DOHH2 (cell line): ENCODE data around the gene FAM228B.

Source experiments
- EZH2phosphoT487 ChIP-seq: fragments of 200-600 bp; sonication (generic); IDR thresholded peaks from 2 replicates; pipeline ENCODE4 v1.6.1; 2017; ENCODE audit warnings: borderline replicate concordance, mild to moderate bottlenecking, antibody characterized with exemption, low read length, moderate library complexity, mixed read lengths
- TF ChIP-seq, protein P1 (sequence below): fragments of 200-600 bp; sonication (generic); IDR thresholded peaks from one replicate; pipeline ENCODE4 v1.5.1; 2014; ENCODE audit warnings: antibody characterized with exemption, mild to moderate bottlenecking, low read depth, low read length; ENCODE audit not compliant: poor library complexity, severe bottlenecking

DNA sequence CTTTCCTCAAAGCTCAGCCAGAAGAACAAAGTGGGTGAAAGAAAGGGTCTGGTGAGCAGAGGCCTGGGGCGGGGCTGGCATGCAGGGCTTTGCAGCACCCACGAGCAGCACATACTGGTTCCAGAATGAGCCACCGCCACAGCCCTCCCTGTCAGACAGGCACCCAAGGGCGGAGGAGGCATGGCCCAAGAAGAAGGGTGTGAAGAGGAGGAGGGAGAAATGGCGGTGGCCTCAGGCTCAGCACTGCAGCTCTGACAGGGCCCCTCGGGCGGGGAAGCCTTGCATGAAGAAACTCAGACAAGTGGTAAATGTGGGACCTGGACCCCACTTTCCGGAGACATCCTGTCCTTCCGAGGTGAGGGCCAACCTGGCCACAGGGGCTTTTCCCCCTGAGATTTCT is 67.2 kb downstream of the FAM228B start:
- TF ChIP-seq, protein P1, sequence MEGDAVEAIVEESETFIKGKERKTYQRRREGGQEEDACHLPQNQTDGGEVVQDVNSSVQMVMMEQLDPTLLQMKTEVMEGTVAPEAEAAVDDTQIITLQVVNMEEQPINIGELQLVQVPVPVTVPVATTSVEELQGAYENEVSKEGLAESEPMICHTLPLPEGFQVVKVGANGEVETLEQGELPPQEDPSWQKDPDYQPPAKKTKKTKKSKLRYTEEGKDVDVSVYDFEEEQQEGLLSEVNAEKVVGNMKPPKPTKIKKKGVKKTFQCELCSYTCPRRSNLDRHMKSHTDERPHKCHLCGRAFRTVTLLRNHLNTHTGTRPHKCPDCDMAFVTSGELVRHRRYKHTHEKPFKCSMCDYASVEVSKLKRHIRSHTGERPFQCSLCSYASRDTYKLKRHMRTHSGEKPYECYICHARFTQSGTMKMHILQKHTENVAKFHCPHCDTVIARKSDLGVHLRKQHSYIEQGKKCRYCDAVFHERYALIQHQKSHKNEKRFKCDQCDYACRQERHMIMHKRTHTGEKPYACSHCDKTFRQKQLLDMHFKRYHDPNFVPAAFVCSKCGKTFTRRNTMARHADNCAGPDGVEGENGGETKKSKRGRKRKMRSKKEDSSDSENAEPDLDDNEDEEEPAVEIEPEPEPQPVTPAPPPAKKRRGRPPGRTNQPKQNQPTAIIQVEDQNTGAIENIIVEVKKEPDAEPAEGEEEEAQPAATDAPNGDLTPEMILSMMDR: no peak
- TF ChIP-seq EZH2phosphoT487: no peak
